Measurements from ENCODE around the gene TBC1D10A.

Gene TBC1D10A, protein sequence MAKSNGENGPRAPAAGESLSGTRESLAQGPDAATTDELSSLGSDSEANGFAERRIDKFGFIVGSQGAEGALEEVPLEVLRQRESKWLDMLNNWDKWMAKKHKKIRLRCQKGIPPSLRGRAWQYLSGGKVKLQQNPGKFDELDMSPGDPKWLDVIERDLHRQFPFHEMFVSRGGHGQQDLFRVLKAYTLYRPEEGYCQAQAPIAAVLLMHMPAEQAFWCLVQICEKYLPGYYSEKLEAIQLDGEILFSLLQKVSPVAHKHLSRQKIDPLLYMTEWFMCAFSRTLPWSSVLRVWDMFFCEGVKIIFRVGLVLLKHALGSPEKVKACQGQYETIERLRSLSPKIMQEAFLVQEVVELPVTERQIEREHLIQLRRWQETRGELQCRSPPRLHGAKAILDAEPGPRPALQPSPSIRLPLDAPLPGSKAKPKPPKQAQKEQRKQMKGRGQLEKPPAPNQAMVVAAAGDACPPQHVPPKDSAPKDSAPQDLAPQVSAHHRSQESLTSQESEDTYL

DNA sequence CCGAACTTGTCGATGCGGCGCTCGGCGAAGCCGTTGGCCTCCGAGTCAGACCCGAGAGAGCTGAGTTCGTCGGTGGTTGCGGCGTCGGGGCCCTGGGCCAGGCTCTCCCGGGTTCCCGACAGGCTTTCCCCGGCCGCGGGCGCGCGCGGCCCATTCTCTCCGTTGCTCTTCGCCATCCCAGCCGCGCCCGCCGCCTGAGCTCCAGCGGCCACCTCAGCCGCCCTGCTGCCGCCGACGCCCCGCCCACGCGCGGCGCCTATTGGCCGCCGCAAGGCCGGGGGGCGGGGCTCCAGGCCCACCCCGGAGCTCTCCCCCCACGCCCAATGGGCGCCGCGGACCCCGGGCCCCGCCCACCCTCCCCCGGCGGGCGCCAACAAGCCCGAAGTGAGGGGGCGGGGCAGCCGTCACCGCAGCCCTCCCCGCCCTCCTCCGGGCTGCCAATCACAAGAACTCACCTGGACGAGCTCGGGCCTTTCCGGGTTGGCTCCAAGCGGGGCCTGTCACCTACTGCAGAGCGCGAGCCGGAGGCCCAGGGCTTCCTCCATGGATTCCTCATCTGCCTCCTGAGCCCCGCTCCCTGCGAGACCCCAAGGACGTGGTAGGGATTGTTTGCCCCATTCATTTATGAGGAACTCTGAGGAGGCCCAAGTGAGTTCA lies at the start of gene TBC1D10A:
TBC1D10A (minus strand) TSS at position 236 of the 657 bp plus-strand sequence; CDS start at position 176, 60 bp downstream.
- in situ Hi-C loops (cut with HindIII; ENCODE audit: low pct_ligation_motif_present, low pct_unique_long_range_greater_than_20kb, low sequenced_read_pairs), result no loop called here
- DNase-seq, result peak; percentile 87

DNA sequence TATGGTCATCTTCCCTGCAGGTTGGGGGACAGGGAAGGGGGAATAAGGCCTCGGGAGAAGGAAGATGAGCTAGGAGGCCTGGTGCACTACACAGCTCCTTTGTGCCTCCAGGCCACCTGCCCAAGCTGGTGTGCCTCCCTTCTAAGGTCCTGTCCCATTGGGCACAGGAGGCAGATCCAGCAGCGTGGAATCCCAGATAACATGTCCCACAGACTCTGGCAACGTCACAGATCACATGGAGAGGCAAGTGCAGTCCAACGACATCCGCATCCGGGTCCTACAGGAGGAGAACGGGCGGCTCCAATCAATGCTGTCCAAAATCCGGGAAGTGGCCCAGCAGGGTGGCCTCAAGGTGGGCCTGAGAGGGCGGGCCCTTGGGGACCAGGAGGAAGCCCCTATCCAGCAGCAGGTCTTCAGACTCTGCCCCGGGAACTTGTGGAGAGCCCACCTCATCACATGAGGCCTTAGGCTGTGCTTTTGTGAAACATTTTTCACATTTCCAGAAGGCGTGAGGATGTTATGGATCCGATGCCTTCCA lies 48.6 kb upstream of the TBC1D10A start:
- DNase-seq, result no peak
- in situ Hi-C loops (cut with HindIII; ENCODE audit: low pct_ligation_motif_present, low pct_unique_long_range_greater_than_20kb, low sequenced_read_pairs), result no loop called here

DNA sequence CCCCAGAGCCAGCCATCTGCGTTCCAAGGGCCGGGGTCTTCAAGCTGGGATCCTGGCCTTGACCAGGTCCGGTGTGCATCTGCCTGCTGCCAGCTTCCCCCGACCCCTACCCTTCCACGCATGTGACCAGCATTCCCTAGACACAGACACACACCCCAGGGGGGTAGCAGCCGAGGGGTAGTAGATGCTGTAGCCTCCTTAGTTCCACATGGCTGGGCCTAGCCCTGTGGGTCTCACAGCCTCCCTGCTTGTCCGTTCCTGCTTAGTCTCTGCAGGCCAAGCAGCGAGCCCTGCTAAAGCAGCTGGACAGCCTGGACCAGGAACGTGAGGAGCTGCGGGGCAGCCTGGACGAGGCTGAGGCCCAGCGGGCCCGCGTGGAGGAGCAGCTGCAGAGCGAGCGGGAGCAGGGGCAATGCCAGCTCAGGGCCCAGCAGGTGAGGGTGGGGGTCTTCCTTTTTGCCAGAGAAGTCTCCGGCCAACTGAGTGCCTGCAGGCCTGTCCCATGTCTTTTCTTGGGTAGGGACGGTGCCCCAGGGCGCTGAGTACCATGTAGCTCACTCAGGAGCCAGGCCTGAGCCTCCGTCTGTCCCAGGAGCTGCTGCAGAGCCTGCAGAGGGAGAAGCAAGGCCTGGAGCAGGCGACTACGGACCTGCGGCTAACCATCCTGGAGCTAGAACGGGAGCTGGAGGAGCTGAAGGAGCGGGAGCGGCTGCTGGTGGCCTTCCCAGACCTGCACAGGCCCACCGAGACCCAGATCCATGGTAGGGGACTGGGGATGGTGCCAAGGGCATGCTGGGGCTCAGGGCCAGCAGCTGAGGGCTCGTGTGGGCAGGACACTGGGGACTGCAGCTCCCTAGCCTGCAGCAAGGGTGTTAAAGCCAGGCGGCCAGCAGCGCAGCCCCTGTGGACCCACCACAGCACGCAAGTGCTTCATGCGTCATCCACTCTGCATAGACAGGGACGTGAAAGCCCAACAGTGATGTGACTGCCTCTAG lies 46.9 kb upstream of the TBC1D10A start:
- in situ Hi-C loops (cut with HindIII; ENCODE audit: low pct_ligation_motif_present, low pct_unique_long_range_greater_than_20kb, low sequenced_read_pairs), result no loop called here
- DNase-seq, result no peak

- no peak for DNase-seq
- in situ Hi-C loops (cut with HindIII; ENCODE audit: low pct_ligation_motif_present, low pct_unique_long_range_greater_than_20kb, low sequenced_read_pairs), result no loop called here
Measured at GRCh38 chr22:30372915-30373314, 46.2 kb upstream of the TBC1D10A start.

DNA sequence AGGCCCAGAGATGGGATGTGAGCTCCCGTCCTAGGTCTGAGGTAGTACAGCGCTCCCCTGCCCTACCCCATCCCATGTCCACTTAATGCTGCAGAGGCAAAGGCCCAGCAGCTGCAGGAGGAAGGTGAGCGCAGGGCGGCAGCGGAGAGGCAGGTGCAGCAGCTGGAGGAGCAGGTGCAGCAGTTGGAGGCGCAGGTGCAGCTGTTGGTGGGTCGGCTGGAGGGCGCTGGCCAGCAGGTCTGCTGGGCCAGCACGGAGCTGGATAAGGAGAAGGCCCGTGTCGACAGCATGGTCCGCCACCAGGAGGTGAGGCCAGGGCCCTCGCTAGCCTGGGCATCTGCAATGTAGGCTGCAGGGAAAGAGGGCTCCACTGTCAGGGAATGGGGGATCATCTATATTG lies 45.2 kb upstream of the TBC1D10A start:
- no peak for DNase-seq
- in situ Hi-C loops (cut with HindIII; ENCODE audit: low pct_ligation_motif_present, low pct_unique_long_range_greater_than_20kb, low sequenced_read_pairs), result no loop called here

DNA sequence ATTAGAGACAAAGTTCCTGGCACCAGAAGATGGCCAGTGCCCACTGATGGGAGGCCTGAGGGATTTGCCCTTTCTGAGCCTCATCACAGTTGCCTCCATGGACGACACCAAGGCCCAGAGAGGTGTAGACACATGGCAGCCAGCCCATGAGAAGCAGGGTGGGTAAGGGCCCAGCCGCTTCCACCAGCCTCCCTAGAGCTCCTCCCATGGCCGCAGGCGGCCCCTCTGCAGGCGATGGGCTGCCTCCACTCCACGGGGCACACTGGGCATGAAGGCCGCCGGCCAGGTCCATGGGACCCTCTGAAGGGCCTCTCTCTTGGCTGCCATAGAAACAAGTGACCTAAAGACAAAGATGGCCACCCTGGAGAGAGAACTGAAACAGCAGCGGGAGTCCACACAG lies 44.6 kb upstream of the TBC1D10A start:
- in situ Hi-C loops (cut with HindIII; ENCODE audit: low pct_ligation_motif_present, low pct_unique_long_range_greater_than_20kb, low sequenced_read_pairs), result no loop called here
- no peak for DNase-seq

DNA sequence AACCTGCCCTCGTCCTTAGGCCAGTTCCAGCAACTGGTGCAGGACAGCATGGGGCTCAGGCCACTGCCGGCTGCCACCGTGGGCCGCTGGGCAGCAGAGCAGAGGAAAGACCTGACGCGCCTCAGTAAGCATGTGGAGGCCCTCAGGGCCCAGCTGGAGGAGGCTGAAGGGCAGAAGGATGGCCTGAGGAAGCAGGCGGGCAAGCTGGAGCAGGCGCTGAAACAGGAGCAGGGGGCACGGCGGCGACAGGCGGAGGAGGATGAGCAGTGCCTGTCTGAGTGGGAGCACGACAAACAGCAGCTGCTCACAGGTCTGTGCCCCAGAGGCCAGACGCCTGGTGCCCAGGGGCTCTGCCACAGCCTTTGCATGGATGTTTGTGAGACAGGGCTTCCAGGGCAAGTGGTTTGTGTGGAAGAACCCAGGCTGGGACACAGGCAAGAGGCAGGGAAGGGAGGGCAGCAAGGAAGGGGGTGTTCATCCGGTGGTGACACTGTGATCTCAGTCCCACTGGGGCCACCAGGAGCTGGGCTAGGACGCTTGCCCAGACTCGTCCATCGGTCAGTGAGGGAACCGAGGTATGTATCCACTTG lies 44.0 kb upstream of the TBC1D10A start:
- no peak for DNase-seq
- in situ Hi-C loops (cut with HindIII; ENCODE audit: low pct_ligation_motif_present, low pct_unique_long_range_greater_than_20kb, low sequenced_read_pairs), result no loop called here

- in situ Hi-C loops (cut with HindIII; ENCODE audit: low pct_ligation_motif_present, low pct_unique_long_range_greater_than_20kb, low sequenced_read_pairs), result no loop called here
- DNase-seq, result no peak
Measured at GRCh38 chr22:30368420-30368819, 41.7 kb upstream of the TBC1D10A start.

DNA sequence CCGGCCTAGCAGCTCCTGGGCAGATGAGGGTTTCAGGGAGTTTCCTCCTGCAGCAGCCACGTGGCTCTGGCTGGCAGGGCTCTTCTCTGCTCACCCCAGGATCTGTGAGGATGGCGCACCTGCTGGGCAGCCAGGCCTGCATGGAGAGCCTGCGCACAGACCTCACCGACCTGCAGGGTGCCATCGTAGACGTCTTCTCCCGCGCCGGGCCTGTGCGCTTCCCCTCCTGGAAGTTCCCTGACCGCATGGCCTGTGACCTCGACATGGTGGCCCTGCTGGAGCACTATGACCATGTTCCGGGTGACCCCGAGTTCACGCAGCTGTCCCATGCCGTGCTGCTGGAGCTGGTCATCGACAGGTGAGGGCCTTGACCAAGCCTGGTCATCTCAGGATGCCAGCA lies 39.1 kb upstream of the TBC1D10A start:
- no peak for DNase-seq
- in situ Hi-C loops (cut with HindIII; ENCODE audit: low pct_ligation_motif_present, low pct_unique_long_range_greater_than_20kb, low sequenced_read_pairs), result no loop called here

DNA sequence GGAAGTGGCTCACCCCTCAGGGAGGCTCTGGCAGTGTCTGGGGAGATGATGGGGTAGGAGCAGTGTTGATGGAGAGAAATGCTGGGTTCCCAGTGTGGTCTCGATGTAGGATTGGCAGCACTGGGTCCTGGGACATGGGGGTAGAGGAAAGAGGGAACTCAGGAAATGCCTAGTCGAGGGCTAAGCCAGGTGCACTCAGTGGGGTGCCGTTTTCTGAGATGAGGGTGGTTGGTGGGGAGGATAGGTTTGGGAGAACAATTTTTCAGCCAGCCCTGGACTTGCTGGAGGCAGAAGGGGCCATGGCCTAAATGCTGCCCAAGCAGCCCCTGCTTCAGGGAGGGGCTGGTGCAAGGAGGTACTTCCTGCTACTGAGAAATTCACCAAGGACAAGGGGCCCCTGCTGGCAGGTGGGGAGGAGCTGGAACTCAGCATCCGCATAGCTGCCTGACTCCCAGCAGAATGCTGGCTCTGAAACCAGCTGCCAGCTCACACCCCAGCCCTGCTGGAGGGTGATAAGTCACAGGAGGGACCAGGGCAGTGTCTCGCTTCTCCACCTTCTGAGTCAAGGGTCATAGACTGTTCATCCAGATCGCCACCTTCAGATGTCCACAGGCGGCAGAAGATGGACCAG lies 36.0 kb upstream of the TBC1D10A start:
- no peak for DNase-seq
- in situ Hi-C loops (cut with HindIII; ENCODE audit: low pct_ligation_motif_present, low pct_unique_long_range_greater_than_20kb, low sequenced_read_pairs), result no loop called here

GRCh38 chr22:30361916-30362650 lies 35.3 kb upstream of the TBC1D10A start:
- DNase-seq, result no peak
- in situ Hi-C loops (cut with HindIII; ENCODE audit: low pct_ligation_motif_present, low pct_unique_long_range_greater_than_20kb, low sequenced_read_pairs), result no loop called here

DNA sequence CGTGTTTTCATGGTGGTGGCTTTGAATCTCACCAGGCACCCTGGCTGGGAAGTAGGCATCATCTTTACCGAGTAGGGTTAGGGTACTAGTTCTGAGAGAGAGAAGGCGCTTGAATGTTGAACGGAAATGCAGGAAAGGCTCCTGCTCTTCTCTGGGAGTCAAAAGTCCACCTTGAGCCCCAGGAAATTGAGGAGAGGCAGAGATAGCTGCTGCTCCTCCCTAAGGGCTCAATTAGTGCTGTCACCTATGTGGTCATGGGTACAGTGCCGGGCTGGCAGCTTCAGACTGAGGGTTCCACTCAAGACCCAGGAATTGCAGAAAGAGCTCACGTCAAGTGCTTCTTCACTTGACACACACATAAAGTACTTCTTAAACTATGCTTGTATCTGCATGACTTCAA lies 31.8 kb upstream of the TBC1D10A start:
- in situ Hi-C loops (cut with HindIII; ENCODE audit: low pct_ligation_motif_present, low pct_unique_long_range_greater_than_20kb, low sequenced_read_pairs), result no loop called here
- no peak for DNase-seq

- in situ Hi-C loops (cut with HindIII; ENCODE audit: low pct_ligation_motif_present, low pct_unique_long_range_greater_than_20kb, low sequenced_read_pairs), result no loop called here
- DNase-seq, result no peak
Measured at GRCh38 chr22:30357650-30358215, 31.0 kb upstream of the TBC1D10A start.

DNA sequence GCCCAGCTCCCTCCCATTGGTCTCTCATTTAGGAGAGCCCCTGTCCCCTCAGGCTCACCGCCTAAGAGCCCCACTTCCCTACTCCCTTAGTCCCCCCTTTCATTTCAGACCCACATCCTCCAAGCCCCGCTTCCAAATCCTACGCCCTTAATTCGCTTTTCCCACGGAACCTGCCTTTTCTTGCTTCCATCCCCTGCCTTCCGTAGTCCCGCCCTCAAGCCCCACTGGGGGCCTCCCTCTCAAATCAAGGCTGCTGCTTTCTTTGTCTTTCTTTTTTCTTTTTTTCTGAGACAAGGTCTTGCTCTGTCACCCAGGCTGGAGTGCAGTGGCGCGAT lies 30.5 kb upstream of the TBC1D10A start:
- no peak for DNase-seq
- in situ Hi-C loops (cut with HindIII; ENCODE audit: low pct_ligation_motif_present, low pct_unique_long_range_greater_than_20kb, low sequenced_read_pairs), result no loop called here

DNA sequence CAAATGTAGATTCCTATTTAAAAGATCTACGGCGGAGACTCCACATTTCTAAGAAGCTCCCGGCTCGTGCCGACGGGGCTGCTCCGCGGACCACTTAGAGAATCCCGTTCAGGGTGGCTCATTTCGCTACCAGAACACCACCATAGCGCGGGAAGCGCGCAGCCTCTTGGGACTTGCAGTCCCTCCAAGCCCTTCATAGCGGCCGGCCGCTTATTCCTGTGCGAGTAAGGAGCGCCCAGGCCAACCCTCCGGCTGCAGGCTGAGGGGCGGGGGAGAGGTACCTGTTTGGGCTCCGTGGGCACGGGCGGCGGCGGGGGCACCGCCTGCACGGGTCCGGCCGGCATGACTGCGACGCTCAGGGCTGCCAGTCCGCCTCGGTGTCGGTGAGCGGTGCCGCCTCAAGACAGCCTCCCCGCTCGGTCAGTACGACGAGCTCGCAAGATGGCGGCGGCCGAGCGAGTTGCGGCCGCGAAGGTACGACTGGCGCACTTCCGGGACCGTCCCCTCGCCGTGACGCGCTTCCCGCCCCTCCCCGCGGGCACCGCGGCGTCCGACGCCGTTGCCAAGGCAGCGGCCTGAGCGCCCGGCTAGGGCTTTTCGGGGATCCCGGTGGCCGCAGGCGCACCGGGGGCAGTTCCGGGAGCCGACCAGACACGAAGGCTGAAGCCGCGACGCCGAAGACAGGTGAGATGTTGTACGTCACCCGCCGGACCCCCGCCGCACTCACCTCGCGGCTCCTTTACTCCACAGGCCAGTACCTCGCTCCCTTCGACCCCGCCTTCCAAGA lies 29.9 kb upstream of the TBC1D10A start, which contains the start of the genes CCDC157 and SF3A1:
CCDC157 (plus strand) TSS at position 559 of the 787 bp plus-strand sequence. CDS start 8,994 bp downstream, outside the sequence.
SF3A1 (minus strand) TSS at position 446 of the 787 bp plus-strand sequence; CDS start at position 344, 102 bp downstream.
- DNase-seq, result peak; percentile 86
- in situ Hi-C loops (cut with HindIII; ENCODE audit: low pct_ligation_motif_present, low pct_unique_long_range_greater_than_20kb, low sequenced_read_pairs), result no loop called here

GRCh38 chr22:30354644-30355043 lies 27.9 kb upstream of the TBC1D10A start:
- in situ Hi-C loops (cut with HindIII; ENCODE audit: low pct_ligation_motif_present, low pct_unique_long_range_greater_than_20kb, low sequenced_read_pairs), result no loop called here
- no peak for DNase-seq

All from ACHN (cell line).